Measurements from ENCODE around the gene IL18R1. TPM values are rescaled to one million over a fixed set of nuclear protein-coding genes. Genes with fewer than 3 reads are reported as not detected.
"Not testable (repeated sequence)": the region's sequence is repeated elsewhere in the genome, so short reads cannot be mapped to it uniquely, and the experiment has no call there.

The IL18R1 gene, protein sequence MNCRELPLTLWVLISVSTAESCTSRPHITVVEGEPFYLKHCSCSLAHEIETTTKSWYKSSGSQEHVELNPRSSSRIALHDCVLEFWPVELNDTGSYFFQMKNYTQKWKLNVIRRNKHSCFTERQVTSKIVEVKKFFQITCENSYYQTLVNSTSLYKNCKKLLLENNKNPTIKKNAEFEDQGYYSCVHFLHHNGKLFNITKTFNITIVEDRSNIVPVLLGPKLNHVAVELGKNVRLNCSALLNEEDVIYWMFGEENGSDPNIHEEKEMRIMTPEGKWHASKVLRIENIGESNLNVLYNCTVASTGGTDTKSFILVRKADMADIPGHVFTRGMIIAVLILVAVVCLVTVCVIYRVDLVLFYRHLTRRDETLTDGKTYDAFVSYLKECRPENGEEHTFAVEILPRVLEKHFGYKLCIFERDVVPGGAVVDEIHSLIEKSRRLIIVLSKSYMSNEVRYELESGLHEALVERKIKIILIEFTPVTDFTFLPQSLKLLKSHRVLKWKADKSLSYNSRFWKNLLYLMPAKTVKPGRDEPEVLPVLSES
- 83.8 and 83.9 TPM in 2 replicates for total RNA-seq

- intact Hi-C loops (cut with micrococcal nuclease), result loop anchor here (1.0 to 5.0 kb wide), 13 partner anchors 12 to 1048 kb away; partner anchors contain the start of gene RNF149
Measured at GRCh38 chr2:102355526-102356380, at the start of gene IL18R1. Gene IL18R1, plus strand, starts transcription at chr2:102355796. Its CDS starts 6,865 bp downstream, at chr2:102362661.

- intact Hi-C loops (cut with micrococcal nuclease), result no loop called here
Measured at GRCh38 chr2:102306125-102306524, 49.5 kb upstream of the IL18R1 start.

- intact Hi-C loops (cut with micrococcal nuclease), result no loop called here
Measured at GRCh38 chr2:102310964-102311640, 44.5 kb upstream of the IL18R1 start, which contains the start of gene IL1RL1. Gene IL1RL1, plus strand, starts transcription at chr2:102311563. Its CDS starts 26,702 bp downstream, at chr2:102338265.

GRCh38 chr2:102313025-102313424 is 42.6 kb upstream of the IL18R1 start:
- intact Hi-C loops (cut with micrococcal nuclease), result no loop called here

- intact Hi-C loops (cut with micrococcal nuclease), result no loop called here
Measured at GRCh38 chr2:102313471-102313870, 42.1 kb upstream of the IL18R1 start.

DNA sequence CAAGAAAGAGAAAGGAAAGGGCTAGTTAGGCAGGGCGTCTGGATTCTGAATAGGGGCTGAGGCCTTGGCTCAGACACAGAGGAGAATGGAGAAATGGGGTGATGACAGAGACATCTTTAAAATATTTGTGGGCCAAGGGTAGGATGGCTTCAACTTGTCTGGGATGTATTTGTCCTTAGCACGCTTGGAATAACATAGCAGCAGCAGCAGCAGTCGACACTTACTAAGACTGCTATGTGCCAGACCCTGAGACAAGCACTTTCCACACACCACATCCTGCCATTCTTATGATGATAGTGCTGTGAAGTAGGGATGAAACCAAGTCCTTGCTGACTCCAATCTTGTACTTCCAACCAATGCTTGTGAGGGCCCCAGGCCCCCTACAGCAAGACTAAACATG is 41.6 kb upstream of the IL18R1 start:
- intact Hi-C loops (cut with micrococcal nuclease), result no loop called here

DNA sequence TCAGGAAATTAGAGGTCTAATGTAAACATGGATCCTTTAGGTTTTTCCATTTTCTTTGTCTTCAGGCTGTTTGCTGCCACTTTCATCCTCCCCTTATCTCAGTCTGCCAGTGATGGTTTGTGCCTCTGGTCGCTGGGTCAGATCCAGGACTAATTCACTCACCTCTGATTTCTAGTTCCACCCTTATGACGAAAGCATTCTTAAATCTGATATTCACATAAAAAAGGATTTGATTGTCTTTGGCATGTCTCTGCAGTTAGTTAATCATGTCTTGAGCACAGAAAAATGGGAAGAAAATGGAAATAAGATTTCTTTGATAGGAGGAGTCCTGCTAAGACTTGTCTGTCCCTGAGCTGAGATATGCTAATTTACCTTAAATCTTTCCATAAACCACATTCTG is 39.7 kb upstream of the IL18R1 start:
- intact Hi-C loops (cut with micrococcal nuclease), result no loop called here

DNA sequence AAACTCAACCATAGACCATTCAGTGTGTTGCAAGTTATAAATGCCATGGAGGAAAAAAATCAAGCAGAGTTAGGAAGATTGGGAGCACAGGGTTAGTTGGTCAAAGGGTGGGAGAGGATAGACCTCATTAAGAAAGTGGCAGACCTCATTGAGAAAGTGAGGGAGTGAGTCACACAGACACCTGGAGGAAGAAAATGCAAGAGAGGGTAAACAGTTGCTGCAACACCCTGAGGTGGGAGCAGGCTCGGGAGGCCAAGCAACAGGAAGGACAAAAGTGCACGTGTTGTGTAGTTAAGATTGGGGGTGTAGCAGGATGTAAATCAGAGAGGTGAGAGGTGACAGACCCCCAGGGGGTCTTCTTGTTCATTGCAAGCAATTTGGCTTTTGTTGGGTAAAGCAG is 37.9 kb upstream of the IL18R1 start:
- intact Hi-C loops (cut with micrococcal nuclease), result no loop called here

GRCh38 chr2:102318437-102318836 is 37.2 kb upstream of the IL18R1 start:
- intact Hi-C loops (cut with micrococcal nuclease), result no loop called here

- intact Hi-C loops (cut with micrococcal nuclease), result no loop called here
Measured at GRCh38 chr2:102321941-102322719, 33.5 kb upstream of the IL18R1 start.

DNA sequence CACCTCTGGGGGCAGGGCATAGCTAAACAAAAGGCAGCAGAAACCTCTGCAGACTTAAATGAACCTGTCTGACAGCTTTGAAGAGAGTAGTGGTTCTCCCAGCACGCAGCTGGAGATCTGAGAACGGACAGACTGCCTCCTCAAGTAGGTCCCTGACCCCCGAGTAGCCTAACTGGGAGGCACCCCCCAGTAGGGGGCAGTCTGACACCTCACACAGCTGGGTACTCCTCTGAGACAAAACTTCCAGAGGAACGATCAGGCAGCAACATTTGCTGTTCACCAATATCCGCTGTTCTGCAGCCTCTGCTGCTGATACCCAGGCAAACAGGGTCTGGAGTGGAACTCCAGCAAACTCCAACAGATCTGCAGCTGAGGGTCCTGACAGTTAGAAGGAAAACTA is 30.7 kb upstream of the IL18R1 start:
- intact Hi-C loops (cut with micrococcal nuclease), result not testable (repeated sequence)

DNA sequence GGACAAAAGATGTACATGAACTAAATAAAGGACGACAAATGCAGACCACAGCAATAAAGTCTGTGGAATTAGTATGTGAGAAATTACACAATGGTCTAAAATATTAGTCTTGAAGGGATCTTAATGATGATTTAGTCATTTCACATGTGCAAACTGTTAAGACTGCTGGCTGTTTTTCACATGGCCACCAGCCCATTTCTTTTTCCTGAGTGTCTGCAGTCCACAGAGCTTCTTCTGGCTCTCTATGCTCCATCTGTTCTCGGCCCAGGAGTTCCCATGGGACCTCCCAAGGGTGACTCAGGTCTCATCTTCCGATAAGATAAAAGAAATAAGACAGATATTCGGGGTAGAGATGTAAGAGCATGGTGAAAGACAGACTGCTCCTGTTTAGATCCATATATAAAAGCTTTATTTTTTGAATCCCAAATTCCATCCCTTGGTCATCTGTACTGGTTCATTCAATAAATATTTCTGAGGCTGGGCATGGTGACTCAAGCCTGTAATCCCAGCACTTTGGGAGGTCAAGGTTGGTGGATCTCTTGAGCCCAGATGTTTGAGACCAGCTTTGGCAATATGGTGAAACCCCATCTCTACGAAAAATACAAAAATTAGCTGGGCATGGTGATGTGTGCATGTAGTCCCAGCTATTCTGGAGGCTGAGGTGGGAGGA is 24.1 kb upstream of the IL18R1 start:
- intact Hi-C loops (cut with micrococcal nuclease), result no loop called here

DNA sequence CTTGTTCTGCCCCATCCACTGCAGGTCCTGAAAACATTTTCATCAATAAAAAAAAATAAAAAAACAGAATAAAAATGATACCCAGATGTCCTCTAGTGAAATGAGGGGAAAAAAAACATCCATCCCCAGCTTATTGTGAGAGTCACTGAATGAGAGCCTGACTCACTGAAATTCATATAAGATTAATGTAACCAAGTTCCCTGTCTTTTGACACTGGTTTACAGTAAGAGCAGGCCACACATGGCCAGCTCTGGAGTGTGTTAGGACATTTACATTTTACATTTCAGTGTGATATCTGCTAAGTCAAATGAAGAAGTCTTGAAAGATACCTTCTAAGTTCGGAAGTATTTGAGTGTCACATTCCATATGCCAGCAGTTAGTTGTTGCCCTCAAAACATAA is 21.1 kb upstream of the IL18R1 start:
- intact Hi-C loops (cut with micrococcal nuclease), result no loop called here

GRCh38 chr2:102335871-102336366 is 19.7 kb upstream of the IL18R1 start:
- intact Hi-C loops (cut with micrococcal nuclease), result loop anchor here (5.0 kb wide), 1 partner anchor 34 kb away; no protein-coding TSS in a partner anchor

GRCh38 chr2:102336502-102336945 is 19.1 kb upstream of the IL18R1 start:
- intact Hi-C loops (cut with micrococcal nuclease), result loop anchor here (5.0 kb wide), 1 partner anchor 34 kb away; no protein-coding TSS in a partner anchor

GRCh38 chr2:102337012-102337411 is 18.6 kb upstream of the IL18R1 start:
- intact Hi-C loops (cut with micrococcal nuclease), result loop anchor here (5.0 kb wide), 1 partner anchor 35 kb away; no protein-coding TSS in a partner anchor

DNA sequence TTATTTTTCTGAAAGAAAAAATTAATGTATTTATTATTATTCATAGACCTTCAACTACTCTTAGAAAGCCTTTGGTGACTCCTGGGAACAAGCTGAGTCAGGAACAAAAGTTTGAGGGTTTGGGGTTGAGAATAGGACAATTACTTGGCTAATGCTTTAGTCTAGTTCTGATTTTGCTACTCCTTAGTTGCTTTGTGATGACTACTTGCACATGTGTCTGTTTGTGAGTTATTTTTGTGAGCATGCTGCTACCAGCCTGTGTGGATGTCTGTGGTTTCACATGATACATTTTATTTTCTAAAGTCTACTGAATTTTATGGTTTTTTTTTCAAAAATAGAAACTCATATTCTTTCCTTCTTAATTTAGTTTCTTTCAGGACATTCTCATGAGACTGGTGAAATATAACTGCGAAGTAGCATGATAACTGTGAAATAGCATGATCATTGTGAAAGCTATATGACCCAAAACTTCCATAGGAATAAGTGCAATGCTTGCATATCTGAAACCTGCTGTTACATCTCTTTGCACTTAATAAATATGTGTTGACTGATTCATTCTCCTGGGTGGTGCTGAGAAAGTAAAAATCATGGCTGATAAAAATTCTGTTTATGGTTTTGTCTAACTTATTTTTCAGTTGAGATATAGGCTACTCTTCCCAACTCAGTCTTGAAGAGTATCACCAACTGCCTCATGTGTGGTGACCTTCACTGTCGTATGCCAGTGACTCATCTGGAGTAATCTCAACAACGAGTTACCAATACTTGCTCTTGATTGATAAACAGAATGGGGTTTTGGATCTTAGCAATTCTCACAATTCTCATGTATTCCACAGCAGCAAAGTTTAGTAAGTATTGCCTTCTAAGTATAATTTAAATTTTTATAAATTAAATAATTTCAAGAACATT is 17.9 kb upstream of the IL18R1 start:
- intact Hi-C loops (cut with micrococcal nuclease), result loop anchor here (5.0 kb wide), 1 partner anchor 35 kb away; no protein-coding TSS in a partner anchor

GRCh38 chr2:102340778-102341177 is 14.8 kb upstream of the IL18R1 start:
- intact Hi-C loops (cut with micrococcal nuclease), result no loop called here
